Left hindlimb (tissue), 1 donor: Measurements from ENCODE around the gene CDKAL1.
"Not testable (repeated sequence)": the region's sequence is repeated elsewhere in the genome, so short reads cannot be mapped to it uniquely, and the experiment has no call there.

Experiments
- DNase-seq: peaks from one replicate; pipeline ENCODE4 v3.0.0-alpha.2; 2018

The CDKAL1 gene

DNA sequence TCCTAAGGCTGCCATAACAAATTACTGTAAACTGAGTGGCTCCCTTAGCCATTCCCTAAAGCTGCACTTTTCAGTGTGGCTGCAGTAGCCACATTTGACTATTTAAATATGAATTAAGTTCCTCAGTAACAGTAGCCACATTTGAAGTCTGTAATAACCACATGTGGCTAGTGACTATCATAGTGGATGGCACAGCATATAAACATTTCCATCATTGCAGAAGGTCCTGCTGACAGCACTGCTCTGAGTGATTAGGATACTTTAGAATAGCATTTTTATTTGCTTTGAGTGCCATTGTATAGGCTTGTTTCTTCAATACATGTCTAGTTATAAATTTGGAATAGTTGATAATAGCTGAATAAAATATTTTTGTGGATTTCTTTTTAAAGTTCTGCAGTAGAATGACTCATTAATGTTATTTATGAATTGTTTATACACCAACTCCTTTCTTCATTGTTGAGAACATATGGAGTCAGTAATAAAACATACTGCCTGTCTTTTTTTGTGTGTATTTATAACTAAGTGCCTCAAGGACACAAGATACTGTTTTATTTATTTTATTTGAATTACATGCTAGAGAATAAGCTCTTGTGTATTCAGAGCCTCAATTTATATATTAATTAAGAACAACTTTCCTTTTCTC, 217.2 kb downstream of the CDKAL1 start:
- DNase-seq, result no peak

DNA sequence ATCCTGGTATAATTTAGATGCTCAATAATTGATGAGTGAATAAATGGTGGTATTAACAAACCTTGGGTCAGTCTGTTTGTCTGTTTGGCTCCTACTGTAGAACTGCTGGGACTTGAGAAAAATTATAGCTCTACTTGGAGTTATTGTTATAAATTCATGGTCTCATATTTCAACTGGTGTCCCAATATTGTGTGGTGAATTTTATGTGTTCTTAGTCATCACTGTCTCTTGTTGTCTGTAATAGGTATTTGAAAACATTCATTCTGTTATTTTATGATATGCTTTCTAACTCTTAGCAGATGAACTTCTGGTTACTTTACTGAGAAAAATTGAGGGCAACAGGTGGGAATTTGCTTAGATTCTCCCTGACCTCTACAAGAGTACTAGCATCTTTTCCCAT, 221.4 kb downstream of the CDKAL1 start:
- no peak for DNase-seq

DNA sequence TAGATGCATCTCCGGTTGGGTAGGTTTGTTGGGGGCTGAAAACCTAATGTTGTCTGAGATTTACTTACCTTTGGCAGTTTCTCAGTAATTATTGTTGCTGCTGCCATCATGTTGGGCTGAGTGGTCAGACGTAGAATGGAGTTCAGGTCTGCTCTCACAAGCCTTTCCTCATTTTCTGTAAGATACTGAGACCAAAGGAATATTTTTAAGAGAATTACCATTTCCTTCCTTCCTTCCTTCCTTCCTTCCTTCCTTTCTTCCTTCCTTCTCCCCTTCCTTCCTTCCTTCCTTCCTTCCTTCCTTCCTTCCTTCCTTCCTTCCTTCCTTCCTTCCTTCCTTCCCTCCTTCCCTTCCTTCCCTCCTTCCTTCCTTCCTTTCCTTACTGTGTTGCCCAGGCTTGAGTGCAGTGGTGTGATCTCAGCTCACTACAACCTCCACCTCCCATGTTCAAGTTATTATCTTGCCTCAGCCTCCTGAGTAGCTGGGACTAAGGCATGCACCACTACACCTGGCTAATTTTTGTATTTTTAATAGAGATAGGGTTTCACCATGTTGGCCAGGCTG, 222.4 kb downstream of the CDKAL1 start:
- not testable (repeated sequence) for DNase-seq

DNA sequence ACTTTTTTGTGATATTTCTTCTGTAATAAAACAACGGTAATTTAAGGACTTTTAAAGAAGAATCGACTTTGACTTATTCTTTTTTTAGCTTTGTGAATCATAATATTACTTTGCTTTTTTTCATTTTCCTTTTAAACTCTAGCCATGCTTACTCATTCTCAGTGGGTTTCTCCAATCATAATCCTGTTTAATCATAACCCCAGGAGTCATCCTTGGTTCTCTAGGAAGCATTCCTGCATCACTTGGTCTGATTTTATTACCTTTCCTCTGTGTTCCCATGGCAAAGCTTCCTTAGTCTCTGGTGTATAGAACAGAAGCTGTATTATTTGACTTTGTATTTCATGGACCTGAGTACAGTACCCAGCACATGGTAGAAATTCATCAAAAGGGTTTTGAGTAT, 223.5 kb downstream of the CDKAL1 start:
- no peak for DNase-seq

DNA sequence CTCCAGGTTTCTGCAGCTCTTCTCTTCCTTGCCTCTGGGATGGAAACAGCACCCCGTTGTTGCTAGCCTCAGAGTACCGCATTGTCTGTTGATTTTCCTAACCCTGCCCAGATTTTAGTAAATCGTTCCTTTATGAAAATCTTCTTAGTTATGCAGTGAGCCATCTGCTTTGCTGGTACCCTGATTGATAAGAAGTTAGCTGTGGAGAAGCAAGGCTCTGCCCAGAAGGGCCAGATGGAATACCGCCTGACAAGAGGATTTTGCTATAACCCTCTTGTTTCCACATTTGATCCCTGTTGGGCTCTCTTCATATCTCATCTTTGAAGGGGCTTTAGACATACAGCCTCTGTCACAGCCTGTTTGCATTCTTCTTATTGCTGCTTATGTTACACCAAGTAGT, 229.0 kb downstream of the CDKAL1 start:
- DNase-seq, result no peak

DNA sequence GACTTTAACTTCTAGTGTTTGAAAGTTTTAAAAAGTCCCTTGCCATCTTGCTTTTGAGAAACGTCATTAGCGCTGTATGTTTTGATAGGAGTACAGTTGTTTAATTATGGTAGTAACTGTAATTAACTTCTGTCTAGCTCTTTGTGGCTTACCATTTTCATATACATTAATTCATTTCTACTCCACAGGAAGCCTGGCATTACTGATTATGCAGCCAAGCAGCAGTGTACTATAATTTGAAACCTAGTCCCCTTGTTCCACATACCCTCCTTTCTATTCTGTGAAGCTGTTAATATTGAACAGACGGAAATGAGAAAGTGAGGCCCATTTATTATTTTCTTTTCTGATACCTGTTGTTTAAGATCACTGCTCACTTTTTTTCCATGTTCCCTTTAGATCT, 235.4 kb downstream of the CDKAL1 start:
- no peak for DNase-seq

DNA sequence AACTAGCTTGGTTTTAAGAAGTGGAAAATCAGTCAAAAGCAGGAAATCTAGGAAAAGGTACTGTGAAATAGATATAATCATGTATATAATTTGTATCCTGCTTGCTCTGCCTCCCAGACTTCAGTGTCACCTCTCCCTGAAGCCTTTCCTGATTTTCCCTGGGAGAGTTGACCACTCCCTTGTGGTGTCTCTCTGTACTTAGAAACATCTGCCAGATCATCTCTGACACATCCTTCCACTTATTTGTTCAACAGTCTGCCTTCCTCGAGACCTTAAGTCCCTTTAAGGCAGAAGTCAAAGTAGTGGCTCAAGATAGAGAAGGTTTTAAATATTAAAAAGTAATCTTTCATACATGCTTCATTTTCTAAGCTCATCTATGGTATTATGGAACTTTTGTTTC, 236.5 kb downstream of the CDKAL1 start:
- DNase-seq, result no peak

DNA sequence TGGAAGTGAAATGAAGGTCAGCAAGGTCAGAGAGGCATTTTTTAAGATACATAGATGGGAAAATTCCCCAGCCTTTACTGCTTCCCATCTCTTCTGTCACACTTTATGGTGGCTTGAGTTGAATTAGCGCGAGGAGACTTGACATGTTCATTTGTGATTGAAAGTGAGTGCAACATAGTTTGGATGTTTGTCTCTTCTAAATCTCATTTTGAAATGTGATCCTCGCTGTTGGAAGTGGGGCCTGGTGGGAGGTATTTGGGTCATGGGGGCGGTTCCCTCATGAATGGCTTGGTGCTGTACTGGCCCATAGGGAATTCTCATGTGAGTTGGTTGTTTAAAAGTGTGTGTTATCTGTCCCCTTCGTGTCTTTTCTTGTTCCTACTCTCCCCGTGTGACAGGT, 237.2 kb downstream of the CDKAL1 start:
- DNase-seq, result no peak

DNA sequence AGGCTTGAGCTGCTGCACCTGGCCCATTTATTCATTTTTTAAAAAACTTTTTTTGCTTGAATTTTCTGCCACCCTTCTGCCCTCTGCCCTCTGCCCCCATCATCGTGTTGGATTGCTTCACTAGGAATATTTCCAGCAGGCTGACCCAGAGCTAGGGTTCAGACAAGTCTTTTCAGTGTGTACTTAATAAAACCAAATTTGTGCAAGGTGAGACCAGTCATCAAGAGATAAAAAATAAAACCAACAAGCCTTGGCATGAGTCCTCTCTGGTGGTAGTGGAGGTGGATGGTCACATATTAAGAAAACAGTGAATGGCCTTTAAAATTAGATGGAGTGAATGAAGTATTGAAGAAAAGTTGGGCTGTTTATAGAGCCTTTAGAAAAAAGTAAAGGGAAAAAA, 239.6 kb downstream of the CDKAL1 start:
- DNase-seq, result no peak

DNA sequence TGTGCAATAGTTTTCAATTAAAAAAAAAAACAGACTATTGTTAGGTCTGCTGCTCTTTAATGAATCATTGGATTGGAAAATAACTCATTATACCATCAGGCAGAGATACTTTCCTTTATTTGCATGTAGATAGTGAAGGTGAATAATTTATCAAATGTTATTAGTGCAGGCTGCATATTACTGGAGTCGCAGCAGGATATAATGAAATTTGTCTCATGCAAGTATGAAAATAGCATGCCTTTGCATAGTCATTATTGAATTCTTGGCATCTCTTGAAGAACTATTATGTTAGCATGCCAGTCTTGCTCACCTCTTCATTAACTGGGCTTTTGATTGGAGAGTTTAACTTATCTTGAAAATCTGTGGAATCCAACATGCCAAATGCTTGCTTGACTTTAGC, 241.7 kb downstream of the CDKAL1 start:
- DNase-seq, result no peak

DNA sequence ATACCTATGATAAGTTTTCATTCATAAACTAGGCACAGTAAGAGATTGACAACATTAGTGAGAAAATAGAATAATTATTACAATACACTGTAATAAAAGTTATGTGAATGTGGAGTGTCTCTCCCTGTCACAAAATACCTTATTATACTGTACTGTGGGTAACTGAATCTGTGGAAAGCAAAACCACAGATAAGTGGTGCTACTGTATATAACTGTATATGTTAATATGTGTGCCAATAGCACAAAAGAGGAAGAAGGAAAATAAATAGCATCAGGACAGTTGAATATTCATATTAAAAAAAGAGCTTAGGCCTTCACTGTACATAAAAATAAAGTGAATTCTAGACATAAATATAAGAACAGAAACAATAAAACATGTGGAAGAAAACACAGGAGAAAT, 243.5 kb downstream of the CDKAL1 start:
- DNase-seq, result no peak

DNA sequence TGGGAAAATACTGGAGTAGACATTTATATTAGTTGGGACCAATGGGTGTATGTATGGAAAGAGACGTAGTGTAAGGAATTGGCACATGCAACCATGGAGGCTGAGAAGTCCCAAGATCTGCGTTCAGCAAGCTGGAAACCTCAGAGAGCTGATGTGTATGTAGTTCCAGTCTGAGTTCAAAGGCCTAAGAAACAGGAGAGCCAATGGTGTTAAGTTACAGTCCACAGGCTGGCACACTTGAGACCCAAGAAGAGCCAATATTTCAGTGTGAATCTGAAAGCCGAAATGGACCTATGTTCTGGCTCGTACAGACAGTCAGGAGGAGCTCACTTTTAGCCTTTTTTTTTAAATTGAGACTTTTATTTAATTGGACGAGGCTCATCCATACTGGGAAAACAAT, 244.2 kb downstream of the CDKAL1 start:
- DNase-seq, result no peak

DNA sequence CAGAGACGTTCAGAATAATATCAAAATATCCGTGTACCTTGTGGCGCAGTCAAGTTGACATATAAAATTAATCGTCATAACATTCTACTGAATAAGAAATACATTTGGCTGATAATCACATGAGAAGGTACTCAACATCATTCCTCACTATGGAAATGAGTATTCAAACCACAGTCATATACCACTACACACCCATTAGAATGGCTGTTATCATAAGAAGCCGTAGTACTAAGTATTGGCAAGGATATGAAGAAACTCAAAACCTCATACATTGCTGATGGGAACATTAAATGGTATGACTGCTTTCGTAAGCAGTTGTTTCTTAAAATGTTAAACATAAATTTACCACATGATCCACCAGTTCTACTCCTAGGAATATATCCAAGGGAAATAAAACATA, 244.7 kb downstream of the CDKAL1 start:
- DNase-seq, result no peak

DNA sequence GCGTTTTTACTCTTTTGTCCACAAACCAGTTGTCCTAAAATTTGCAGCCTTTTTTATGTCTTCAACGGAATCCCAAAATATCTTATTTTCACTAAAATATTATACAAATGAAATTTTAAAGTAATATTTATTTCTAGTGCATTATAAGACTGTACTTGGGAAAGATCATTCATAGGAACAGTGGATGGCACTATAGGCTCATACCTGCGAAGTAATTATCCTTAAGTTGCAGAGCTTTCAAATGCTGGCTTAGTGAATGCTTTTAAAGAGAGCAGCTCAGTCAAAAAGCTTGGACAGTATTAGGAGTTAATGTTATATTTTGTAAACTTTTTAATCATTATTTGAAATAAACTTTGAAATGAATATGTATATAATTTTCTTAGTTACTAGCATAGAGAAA, 254.9 kb downstream of the CDKAL1 start:
- no peak for DNase-seq

DNA sequence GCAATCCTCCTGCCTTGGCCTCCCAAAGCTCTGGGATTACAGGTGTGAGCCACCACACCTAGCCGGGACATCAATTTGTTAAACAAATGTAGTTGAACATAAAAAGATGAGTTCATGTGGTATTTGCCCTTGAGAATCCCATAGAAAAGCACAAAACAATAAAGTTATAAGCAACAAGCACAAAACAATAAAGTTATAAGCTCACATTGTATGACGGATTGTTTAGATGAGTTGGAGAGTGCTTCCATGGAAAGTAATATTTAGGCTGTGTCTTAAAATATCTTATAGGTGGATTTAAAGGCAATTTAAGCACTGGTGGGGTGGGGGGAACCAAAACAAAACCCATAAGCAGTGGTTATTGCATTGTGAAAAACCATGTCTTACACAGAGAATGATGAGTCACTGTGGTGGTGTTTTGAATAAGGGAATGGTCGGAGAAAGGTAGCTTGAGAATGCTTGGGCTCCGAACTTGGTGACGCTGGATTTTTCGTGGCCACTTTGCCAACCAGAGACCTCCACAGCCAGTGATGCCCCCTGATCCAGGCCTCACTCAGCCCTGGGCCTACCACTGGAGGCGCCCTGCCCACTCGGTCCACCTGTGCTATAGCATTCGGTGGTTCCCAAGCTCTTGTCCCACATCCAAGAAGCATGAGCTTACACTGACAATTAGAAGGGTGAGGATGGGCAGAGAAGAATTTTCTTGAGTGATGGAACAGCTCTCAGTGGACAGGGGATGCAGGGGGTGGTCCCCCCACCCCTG, 256.0 kb downstream of the CDKAL1 start:
- DNase-seq, result no peak

DNA sequence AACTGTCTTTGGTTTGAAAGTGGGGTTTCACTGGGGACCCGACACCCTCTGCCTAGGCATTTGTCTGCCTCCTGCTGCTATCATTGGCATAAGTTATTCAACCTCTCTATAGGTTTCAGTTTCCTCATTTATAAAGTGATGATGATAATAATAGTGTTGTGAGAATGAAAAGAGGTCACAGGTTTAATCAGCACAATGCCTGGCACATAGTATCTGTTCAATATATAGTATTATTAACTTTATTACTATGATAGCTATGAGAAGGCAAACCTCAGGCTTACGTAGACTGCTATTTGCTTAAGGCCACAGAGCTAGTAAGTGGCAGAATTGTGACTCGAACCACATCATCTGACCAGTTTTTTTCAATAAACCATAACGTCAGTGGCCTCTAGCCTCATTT, 256.8 kb downstream of the CDKAL1 start:
- DNase-seq, result no peak

DNA sequence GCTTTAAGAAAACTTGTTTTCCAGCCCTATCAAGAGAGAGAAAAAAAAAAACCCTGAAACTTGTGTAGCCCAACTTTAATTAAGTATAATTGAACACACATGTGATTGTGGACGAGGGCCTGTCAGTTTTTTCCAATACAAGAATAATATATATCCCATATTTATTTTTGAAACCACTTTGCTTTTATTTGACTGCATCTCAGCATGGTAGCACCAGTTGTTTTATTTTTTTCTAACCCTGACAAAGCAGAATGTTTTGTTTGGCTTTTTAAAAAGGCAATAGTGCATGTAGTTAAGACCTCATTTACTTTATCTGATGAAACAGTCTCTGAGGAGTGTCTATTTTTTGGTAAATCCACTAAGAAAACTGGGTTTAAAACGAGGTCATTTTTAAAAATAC, 257.7 kb downstream of the CDKAL1 start:
- DNase-seq, result no peak

DNA sequence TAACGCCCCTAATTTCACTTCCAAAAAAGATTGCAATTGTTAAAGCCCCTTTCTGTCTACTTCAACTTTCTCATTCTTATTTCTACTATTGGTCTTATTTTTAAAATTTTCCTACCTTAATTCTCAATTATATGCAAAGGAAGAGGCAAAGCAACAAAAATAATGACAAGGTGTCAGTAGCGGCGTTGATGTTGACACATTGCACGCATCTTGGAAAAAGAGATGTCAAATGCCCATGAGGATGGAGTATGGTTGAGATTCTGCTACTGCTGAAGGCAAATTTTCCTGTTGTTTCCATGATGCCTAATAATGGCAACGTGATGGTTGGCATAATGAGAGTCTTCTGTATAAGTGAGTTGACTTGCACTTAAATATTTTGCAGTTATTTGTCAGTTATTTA, 258.9 kb downstream of the CDKAL1 start:
- no peak for DNase-seq

DNA sequence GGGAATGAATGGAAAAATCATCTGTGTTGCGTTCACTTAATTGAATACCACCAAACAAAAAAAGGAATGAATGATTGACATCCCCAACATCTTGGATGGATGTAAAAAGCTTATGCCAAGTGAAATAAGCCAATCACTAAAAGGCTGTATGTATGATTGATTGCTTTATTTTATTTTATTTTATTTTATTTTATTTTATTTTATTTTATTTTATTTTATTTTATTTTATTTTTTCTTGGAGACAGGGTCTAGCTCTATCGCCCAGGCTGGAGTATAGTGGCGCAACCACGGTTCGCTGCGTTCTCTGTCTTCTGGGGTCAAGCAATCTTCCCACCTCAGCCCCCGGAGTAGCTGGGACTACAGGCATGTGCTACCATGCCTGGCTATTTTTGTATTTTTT, 263.3 kb downstream of the CDKAL1 start:
- no peak for DNase-seq

DNA sequence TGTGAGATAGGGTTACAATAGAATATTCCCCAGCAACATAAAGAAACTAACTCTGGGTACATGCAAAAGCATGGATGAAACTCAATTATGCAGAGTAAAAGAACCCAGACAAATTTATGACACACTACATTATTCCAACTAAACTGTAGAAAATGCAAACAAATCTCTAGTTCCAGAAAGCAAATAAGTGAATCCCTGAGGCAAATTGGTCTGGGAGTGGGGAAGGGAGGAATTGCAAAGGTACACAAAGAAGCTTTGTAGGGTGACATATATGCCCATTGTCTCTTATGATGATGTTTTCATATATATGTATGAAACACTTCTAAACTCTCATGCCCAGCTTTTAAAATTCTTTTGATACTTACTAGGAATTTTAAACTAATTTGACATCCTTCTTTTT, 266.0 kb downstream of the CDKAL1 start:
- no peak for DNase-seq

DNA sequence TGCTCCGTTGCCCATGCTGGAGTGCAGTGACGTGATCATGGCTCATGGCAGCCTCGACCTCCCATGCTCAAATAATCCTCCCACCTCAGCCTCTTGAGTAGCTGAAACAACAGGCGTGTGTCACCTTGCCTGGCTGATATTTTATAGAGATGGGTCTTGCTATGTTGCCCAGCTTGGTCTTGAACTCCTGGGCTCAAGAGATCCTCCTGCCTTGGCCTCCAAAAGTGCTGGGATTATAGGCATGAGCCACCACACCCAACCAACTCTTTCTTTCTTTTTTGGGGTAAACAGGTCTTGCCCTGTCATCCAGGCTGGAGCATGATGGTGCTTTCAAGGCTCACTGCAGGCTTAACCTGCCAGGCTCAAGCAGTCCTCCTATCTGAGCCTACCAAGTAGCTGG, 266.4 kb downstream of the CDKAL1 start:
- no peak for DNase-seq

DNA sequence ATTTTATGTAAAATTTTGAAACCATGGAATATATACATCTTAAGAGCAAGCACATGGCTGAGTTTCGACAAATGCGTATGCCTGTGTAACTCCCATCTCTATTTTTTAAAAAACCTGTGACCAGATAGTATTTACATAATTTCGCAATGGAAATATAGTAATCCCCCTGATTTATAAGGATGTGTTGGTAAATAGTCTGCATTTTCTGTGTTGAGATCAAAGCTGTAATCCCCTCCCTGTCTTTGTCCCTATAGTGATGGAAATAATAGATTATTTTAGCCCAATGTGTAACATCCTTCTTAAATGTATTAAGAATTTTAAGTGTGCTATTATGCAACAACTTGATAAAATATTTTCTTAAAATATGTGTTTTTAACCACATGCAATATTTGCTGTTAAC, 267.3 kb downstream of the CDKAL1 start:
- DNase-seq, result no peak

DNA sequence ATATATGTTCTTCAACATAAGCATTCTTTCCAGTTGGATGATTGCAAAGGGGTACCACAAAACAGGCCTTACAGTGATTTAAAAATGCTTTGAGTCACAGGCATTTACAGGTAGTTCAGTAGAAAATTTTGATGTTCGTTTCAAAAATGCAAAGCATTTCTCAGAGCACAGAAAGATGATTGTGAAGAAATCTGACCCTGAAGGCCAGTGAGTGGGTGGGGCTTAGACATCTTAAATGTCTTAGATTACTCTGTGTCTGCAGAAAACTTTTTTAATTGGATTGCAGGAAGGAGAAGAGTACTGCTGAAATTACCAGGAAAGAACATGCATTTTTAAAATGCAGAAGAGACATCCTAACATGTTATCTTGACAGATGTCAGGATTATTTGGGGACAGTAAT, 268.3 kb downstream of the CDKAL1 start:
- DNase-seq, result no peak

DNA sequence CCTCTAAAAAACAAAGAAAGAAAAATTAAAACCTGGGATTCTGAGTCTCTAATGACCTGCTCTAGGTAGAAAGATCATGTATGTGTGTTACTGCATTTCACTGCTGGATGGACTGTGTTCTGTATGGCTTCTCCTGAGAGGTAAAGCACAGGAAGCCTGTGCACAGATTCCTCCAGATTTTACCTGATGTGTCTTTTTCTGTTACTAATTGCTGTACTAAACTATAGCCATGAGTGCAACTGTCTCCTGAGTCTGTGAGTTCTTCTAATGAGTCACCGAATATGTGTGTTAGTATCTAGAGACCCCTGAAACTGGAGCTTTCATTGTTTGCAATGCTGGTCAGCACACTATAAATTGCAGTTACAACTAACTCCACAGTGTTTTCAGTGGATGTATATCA, 270.8 kb downstream of the CDKAL1 start:
- DNase-seq, result no peak

DNA sequence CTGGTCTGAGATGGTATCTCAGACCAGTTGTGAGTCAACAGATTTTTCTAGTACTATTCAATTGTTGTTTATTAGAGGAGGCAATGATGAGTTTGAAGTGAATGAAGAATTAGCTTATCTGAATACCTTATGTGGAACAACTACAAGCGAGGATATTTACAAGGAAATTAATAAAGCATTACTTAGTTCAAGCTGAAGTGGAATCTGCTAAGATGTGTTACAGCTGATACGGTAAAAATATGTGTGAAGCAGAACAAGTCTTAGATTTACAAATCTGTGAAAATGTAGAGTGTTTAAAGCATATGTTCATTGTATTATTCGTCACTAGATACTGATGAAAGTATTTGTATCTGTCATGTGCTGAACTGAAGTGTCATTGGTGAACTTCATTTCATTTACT, 272.4 kb downstream of the CDKAL1 start:
- DNase-seq, result no peak
